GM21381 (cell line): ENCODE data around the gene FAM136A.
"Not testable (repeated sequence)": the region's sequence is repeated elsewhere in the genome, so short reads cannot be mapped to it uniquely, and the experiment has no call there.

Experiments
- ATAC-seq: cut with Tn5 transposase; IDR thresholded peaks from one replicate; pipeline ENCODE4 v1.9.1; 2021; ENCODE audit warnings: mild to moderate bottlenecking, moderate library complexity; ENCODE audit not compliant: unreplicated experiment

Gene FAM136A

DNA sequence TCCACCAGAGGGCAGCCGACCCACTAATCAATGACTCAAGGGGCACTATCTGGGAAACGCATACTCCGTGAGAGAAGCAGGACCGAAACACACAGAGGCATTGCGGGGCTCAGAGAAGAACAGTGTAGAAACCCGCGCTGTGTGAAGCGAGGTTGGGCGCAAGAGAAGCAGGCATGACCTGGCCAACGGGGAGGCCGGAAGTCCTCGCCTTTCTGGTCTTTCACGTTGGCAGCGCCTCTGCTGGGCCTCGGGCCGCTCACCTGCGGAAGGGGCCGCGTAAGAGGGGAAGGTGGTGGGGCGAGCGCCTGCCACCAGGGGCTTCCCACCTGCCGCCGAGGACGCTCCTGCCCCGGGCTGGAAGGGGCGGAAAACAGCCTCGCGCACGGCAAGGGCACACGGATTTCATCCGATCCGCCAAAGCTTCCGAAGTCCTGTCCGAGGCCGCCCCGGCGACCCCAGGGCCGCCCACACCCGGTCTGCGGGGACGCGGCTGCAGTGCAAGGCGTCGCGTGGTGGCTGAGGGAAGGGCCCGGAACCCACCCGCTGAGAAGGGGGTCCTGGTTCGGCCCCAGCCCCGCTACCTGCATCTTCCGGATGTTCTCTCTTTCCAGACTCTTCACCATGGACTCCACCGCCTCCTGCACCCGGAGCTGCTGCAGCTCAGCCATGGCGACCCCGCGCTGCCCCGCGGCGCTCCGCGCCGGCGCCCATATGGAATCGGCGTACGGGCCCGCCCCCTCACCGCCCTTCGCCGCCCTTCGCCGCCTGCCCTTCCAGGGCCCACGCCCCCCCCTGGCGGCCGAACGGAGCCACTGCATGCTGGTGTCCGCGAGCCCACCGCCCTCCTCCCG lies at the start of gene FAM136A:
TSS of gene FAM136A (minus strand) at position 724 of the 851 bp plus-strand sequence. CDS start at position 668, 56 bp downstream.
- peak; percentile 79 for ATAC-seq

DNA sequence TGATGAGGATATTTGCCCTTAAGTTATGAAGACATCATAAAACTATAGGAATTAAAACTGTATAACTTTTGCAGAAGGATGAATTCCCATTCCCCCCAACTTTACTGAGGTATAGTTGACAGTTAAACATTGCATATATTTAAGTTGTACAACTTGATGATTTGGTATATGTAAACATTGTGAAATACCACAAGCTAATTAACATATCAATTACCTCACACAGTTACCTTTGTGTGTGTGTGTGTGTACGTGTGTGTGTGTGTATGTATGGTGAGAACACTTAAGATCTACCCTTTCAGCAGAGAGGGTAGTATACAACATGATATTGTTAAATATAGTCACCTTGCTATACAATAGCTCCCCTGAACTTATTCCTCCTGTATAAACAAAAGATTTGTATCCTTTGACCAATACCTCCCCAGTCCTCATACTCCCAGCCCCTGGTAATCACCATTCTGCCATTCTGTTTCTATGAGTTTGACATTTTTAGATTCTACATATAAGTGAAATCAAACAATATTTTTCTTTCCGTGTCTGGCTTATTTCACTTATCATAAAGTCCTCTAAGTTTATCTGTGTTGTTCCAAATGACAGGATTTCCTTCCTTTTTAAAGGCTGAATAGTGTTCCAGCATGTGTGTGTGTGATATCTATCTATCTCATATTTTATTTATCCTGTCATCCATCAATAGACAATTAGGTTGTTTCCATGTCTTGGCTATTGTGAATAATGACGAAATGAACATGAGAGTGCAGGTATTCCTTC lies 48.2 kb upstream of the FAM136A start:
- no peak for ATAC-seq

DNA sequence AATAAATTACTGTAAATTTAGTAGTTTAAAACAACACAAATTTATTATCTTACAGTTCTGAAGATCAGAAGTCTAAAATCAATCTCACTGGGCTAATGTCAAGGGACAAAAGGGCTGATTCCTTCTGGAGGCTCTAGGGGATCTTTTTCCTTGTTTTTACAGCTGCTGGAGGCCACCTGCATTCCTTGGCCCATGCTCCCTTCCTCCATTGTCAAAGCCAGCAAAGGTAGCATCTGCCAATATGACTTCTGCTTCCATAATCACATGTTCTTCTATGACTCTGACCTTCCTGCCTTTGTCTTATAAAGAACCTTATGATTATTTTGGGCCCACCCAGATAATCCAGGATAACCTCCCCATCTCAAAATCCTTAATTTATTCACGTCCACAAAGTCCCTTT lies 46.0 kb upstream of the FAM136A start:
- no peak for ATAC-seq

DNA sequence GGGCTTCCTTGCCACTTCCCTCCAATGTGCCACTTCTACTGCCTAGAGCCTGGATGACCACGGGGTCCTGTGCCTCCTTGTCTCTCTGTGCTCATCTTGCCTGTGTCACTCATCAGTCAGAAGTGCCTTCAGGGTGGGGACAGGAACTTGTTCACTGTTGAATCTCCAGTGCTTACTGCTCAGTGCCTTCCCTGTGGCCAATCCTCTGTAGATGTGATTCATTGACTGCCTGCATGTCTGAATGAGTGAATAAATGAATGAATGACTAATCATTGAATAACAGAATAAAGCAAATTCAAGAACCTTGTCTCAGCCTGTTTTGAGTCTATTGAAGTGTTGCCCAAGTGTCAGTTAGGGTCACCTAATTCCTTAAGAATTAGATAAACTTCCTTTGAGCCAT lies 42.3 kb upstream of the FAM136A start:
- no peak for ATAC-seq

DNA sequence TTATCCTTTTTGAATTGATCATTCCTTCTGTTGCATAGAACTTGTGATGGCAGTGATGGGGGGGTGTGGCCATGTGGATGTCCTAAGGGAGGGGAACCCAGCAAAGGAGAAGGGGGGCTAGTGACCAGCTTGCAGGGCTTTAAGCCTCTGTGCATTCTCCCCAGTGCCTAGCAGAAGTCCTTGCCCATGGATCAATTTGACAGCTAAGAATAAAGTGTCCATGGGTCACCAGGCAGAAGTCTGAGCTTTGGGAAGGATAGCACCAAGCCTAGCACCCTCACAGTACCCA lies 39.6 kb upstream of the FAM136A start:
- no peak for ATAC-seq

DNA sequence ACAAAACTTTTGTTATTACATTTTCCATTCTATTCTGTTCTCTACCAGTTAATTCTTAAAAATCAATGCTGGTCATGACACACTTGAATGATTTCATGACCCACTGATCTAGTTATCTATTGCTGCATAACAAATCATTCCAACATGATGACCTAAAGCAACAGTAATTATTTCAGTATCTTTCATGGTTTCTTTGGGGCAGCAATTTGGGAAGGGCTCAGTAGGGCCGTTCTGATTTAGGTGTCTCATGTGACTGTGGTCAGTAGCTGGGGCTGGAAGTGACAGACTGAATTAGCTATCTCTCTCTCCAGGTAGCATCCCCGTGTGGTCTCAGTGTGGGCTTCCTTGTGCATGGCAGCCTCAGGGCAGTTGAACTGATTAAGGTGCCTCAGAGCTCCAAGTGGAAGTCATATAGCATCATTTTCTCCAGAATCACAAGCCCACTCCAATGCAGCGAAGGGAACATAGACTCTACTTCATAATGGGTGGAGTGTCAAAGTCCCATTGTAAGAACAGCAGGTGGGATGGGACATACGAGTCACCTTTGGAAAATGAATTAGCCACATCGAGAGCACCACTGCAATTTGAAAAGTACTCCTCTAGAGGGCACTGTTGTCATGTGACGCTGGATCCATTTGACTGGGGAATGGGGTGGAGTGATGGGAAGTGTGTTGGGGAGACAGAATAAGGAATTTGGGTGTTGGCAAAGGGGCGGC lies 39.1 kb upstream of the FAM136A start:
- ATAC-seq, result no peak

DNA sequence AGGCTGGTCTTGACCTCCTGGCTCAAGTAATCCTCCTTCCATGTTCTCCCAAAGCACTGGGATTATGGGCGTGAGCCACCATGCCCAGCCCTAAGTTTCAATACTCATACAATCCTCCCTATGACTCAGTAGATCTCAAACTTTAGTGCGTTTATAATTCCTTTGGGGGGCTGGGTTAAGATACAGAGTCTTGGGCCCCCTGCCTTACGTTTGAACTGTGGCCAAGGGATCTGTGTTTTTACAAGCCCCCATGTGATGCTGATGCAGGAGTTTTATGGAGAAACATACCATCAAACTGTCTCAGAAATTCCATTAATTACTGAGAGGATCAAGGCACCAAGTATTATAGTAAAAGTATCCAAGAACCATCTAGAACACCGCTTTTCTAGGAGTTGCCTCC lies 38.2 kb upstream of the FAM136A start:
- no peak for ATAC-seq

DNA sequence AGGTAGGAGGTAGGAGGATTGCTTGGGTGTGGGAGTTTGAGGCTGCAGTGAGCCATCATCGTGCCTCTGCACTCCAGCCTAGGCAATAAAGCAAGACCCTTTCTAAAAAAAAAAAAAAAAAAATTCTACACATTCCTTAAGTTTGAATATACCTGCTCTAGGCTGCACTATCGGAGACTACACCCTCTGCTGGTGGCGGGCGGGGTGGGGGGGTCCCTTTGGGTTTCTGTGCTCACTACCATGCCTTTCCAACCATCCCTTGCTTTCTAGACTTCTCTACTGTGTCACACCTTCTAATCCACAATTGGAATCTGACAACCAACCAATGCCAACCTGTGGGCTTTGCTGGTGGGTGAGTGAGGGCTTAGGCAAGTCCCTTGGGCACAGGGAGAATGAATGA lies 34.7 kb upstream of the FAM136A start:
- ATAC-seq, result no peak

DNA sequence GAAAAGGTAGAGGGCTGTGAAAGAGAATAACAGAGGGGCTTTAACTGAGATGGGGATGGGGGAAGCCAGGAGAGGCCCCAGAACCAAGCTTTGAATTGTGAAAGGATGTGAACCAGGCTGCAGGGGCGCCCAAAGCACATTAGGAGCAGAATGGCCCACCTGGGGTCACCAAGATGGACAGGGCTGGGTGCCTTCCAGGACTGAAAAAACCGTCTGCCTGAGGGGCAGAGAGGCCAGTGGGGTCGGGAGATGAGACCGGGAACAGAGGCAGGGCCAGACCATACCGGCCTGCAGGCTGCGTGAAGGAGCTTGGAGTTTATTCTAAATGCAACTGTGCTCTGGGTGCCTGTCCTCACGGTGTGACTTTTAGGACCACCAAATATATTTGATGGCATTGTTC lies 29.1 kb upstream of the FAM136A start:
- no peak for ATAC-seq

DNA sequence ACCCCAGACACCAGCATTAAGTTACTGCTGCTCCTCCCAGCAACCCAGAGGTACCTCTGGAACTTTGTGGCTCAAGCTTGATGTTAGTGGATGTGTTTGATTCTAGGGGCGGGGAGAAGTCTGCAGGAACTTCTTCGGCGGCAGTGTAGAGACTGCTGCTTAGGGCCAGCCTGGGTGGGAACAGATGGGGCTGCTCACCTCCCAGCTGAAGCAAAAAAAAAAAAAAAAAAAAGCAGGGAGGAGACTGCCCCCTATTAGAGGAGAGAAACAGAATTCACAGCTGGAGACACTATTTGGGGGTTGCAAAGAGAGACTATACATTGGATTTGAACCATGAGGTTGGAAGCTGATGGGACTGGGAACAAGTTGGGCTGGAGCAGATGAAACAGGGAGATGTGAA lies 28.6 kb upstream of the FAM136A start:
- no peak for ATAC-seq

DNA sequence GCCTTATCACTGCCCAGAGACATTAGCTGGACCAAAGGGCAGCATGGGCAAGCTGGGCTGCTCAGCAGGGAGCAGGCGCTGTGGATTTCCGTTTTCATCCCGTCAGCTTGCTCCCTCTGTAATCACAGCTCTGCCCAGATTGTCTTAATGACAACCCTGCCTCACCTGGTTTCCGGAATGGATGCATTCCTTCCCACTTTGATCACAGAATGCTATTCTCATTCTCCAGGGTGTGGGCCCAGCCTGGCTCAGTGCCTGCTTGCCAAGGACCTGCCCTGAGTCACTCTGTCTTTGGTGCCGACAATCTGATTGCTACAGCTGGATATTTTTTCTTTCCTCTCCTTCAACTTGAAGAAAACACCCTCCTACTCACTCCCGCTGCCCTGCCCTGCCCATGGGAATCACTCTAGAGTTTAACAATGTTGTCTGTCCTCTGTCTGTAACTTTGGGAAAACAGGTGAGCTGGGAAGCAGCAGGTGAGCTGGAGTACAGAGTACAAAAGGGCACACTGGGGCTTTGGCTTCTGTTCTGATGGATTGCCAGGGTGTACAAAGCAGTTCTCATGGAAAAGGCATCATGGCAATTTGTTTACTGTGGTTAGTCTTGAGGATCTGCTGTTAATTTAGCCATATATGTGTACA lies 27.2 kb upstream of the FAM136A start:
- ATAC-seq, result no peak

DNA sequence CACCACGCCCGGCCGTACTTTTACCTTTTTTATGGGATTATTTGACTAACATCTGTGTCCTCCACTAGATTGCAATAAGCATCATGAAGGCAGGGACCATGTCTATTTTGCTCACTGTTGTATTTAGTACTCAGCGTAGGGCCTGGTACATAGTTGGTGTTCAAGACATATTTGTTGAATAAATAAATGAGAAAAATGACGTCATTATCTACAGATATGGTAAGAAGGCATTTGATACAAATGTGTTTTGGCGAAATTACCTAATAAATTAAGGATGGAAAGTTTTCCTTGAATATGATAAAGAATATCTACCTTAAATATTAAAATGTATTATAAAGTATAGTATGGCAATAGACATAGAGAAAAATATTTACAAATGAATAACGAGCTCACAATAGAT lies 24.0 kb upstream of the FAM136A start:
- no peak for ATAC-seq

DNA sequence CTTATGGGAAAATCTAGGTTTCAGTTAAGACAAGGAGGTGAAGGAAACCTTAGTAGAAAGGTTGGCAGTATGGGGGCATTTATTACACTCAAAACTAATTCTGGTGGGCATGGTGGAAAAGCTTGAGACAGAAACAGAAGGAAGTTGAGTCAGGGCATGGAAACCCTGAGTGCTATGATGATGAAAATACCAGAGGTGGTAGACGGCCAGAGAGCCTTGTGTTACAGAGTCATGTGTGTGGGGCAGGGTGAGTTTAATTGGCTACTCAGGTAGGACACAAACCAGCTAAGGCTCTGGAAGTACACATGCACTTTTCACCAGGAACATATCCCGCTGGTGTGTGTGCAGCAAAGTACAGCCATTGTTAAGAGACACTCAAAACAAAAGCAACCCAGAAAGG lies 20.7 kb upstream of the FAM136A start:
- ATAC-seq, result no peak

DNA sequence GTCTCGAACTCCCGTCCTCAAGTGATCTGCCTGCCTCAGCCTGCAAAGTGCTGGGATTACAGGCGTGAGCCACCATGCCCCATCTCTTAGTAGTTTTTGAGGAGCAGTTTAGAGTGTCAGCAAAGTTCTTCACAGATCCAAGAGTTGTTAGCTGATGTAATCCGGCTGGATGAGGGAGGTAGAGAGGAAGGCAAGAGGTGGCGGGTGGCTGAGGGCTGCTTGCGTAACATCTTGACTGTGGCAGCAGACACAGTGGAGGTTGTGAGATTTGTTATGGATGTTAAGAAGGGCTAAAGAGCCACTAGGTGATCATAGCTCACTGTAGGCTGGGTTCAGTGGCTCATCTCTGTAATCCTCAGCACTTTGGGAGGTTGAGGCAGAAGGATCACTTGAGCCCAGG lies 19.5 kb upstream of the FAM136A start:
- no peak for ATAC-seq

DNA sequence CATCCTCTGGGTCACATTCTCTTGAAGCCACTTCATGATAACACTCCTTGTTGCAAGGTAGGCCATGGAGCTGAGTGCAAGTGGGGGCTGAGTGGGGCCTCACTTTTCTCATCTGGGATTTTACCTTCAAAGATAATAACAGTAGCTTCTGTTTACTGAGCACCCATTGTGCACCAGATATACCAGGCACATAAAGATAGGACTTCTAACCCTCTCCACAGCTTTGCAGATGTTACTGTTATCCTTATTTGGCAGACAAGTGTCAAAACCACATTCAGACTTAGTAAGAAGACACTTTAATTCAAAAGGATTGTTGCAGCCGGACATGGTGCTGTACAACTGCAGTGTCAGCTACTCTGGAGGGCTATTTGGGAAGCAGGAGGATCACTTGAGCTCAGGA lies 12.8 kb upstream of the FAM136A start:
- no peak for ATAC-seq

DNA sequence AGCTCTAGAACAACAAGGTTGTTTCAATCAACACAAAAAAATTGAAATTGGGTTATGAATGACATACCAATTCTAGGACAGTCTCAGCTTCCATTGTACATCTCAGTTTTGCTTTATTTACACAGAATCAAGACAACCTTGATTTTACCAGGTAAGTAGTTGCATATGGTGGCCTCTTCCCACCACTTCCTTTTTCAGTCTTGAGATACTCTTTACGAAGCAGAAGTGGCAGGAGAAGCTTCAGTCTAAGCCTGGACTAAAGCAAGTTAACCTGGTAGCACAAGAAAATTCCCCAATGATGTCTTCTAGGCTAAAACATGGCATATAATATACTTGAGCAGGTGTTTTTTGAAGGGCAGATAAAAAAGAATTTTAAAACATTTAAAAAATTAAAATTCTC lies 10.7 kb upstream of the FAM136A start:
- ATAC-seq, result no peak

DNA sequence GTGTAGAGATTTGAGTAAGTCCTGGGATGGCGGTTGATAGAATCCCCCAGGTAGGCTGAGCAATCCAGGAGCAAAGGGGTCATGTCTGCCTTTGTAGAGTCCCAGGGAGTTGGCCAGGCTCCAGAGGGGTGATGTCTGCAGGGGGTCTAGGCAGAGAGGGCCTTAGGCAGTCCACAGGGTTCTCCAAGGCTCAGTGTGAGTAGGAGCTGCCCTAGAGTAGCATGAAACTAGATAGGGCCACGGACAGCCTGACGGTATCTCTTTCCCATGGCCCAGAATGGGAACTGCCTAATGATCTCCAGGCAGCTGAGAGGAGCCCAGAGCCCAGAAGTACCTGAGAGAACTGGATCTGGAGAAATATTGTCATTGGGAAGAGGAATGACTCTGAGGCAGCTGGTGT lies 9.0 kb upstream of the FAM136A start:
- ATAC-seq, result no peak

DNA sequence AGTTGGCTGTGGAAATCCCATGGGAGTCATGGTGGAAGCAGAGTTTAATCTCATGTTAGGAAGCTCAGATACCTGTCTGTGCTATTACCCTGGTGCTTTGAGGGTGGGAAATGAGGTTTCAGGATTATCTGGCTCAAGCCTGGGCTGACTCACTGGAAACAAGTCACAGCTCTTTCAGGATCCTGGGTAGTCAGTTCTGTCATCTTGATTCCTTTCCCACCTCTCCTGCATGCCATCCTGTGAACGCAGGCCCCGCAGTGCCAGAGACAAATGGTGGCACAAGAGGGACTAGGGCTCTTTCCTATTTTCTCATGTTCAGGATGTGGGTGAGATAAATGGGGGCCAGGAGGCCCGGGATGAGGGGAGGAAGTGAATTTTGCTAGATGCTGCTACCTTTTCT lies 3.7 kb upstream of the FAM136A start:
- no peak for ATAC-seq

DNA sequence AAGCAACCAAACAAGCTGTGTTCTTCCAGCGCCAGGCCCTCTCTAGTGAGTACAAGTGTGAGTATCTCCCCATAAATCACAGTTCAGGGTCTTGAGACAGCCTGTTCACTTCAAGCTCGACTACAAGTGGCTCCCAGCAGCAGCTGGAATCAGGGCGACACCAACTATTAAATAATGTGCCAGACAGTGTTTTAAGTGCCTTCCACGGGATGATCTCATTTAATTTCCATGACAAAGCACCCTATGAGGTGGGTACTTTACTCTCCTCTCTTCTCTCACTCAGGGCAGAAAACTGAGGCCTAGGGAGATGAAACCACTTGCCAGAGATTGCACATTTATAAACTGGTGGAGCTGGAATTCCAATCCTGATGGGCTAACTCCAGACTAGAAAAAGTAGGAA lies 2.6 kb upstream of the FAM136A start:
- ATAC-seq, result no peak

DNA sequence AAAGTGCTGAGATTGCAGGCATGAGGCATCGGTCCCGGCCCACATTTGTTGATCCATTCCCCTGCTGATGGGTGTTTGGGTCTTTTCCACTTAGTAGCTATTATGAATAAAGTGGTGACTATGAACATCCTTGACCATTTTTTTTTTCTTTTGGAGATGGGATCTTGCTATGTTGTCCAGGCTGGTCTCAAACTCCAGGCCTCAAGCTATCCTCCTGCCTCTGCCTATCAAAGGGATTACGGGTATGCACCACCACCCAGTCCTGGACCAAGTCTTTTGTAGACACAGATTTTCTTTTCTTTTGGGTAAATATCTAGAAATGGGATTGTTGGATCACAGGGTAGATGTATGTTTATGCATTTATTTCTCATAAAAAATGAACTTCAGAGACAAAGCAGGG lies 1.3 kb upstream of the FAM136A start:
- ATAC-seq, result no peak

DNA sequence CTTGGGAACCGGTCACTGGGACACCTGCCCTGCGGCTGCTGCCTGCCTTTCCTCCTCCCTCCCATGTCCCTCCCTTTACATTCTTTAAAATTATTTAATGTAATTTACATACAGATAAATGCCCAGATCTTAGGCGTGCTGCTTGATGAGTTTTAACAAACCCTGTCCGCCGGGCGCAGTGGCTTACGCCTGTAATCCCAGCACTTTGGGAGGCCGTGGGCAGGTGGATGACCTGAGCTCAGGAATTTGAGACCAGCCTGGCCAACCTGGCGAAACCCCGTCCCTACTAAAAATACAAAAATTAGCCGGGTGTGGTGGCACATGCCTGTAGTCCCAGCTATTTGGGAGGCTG lies 304 bp upstream of the FAM136A start:
- ATAC-seq, result not testable (repeated sequence)
